ENCODE data around the gene GALNT14. TPM values are rescaled to one million over a fixed set of nuclear protein-coding genes. Genes with fewer than 3 reads are reported as not detected.

GALNT14 gene
- total and polyA plus RNA-seq, 2 of the 8 experiments (the other 6 are each of a cell fraction or from before 2014, with no cell fraction given): 13.0 to 13.7 TPM

- CTCF ChIA-PET (ENCODE audit: partially characterized antibody): no interaction called here
- no peak for FAIRE-seq
These were observed 226.2 kb downstream of the GALNT14 start for GRCh38 chr2:30912056-30912455.

More at GRCh38 chr2:30912056-30912455, 226.2 kb downstream of the GALNT14 start:
- Histone ChIP-seq H3K36me3 (ENCODE audit: control insufficient read depth in 2 of 4, insufficient read depth in 4 of 4, low read length in 3 of 4) (peaks cover 0 to 4% (median 2%) of the 10 kb centered on the region in 4 experiments; a peak in 1 of 8 replicates), H2AK5ac (ENCODE audit: low read depth, low read length) (no peak overlapping the region), H3K79me2 (ENCODE audit: control insufficient read depth in 1 of 2, insufficient read depth in 2 of 2, low read length in 2 of 2) (no peaks in the 10 kb centered on the region), H3K4me1 (replicated peaks in 1 of 4; ENCODE audit: control insufficient read depth in 3 of 4, insufficient read depth in 4 of 4, low read length in 3 of 4) (0 out of 7 replicates have a peak, but pooled peaks cover 0 to 2% (median 0%) of the 10 kb centered on the region in 4 experiments), H3K9ac (replicated peaks in 1 of 4; ENCODE audit: extremely low read depth in 1 of 4, low read depth in 3 of 4, low read length in 3 of 4) (no peak overlapping the region), H2AFZ (ENCODE audit: low read length) (no peak overlapping the region), H3K27me3 (replicated peaks in 1 of 4; ENCODE audit: control insufficient read depth in 3 of 4, extremely low read depth in 1 of 4, insufficient read depth in 3 of 4, low read length in 3 of 4) (no peaks in the 10 kb centered on the region), H3K18ac (ENCODE audit: extremely low read depth, low read length) (no peak overlapping the region), H3K23ac (ENCODE audit: insufficient read length) (no peak overlapping the region), H4K8ac (ENCODE audit: extremely low read depth, insufficient read depth, low read length) (no peak overlapping the region), H2BK20ac (ENCODE audit: low read length) (no peak overlapping the region), H2BK15ac (ENCODE audit: low read length) (no peak overlapping the region), H2BK5ac (ENCODE audit: low read depth, low read length) (0 out of 2 replicates have a peak overlapping the region, but pooled peaks have one; percentile 5), H2BK12ac (ENCODE audit: low read depth, low read length) (no peak overlapping the region), H3K79me1 (ENCODE audit: low read depth, low read length) (no peaks in the 10 kb centered on the region), H4K5ac (ENCODE audit: insufficient read length, low read depth, low read length) (no peak overlapping the region), H3K14ac (ENCODE audit: insufficient read length) (no peak overlapping the region), H3K4me3 (ENCODE audit: extremely low read depth in 1 of 4, insufficient read depth in 2 of 4, low read depth in 3 of 4, low read length in 4 of 4) (no peak overlapping the region), H2BK120ac (replicated peaks; ENCODE audit: low read depth, low read length) (no peak overlapping the region), H3K27ac (ENCODE audit: low read depth, low read length) (no peak overlapping the region), H4K91ac (replicated peaks; ENCODE audit: insufficient read length, low read length) (no peak overlapping the region), H3K4ac (replicated peaks; ENCODE audit: insufficient read length, low read depth, low read length) (no peak overlapping the region), H3K56ac (replicated peaks; ENCODE audit: insufficient read length, low read depth, low read length) (no peak overlapping the region), H3K23me2 (ENCODE audit: low read depth, low read length) (no peaks in the 10 kb centered on the region), H3K4me2 (ENCODE audit: insufficient read depth in 1 of 2, low read depth in 2 of 2, low read length in 2 of 2) (no peak overlapping the region), H3K9me3 (ENCODE audit: insufficient read depth in 2 of 2, low read depth in 1 of 2, low read length in 1 of 2) (no peaks in the 10 kb centered on the region), H4K20me1 (replicated peaks in 1 of 2; ENCODE audit: control insufficient read depth in 1 of 2, insufficient read depth in 2 of 2, low read length in 2 of 2) (no peaks in the 10 kb centered on the region)
- DNase-seq (ENCODE audit: low read depth in 1 of 2, low spot score in 2 of 2): no peak
- no peak for TF ChIP-seq RNF2 (IDR thresholded peaks at IDR 0.05; ENCODE audit: borderline replicate concordance, low read depth, low read length, missing control alignments, poor library complexity, severe bottlenecking)
- no peak for TF ChIP-seq BACH1 (IDR thresholded peaks at IDR 0.05; ENCODE audit: low read length)
- TF ChIP-seq ATF3 (IDR thresholded peaks at IDR 0.05; ENCODE audit: insufficient read depth, low read depth, low read length): no peak
- no peak for TF ChIP-seq KDM5A (IDR thresholded peaks at IDR 0.05; ENCODE audit: low read length)
- POLR2A ChIA-PET (ENCODE audit: partially characterized antibody): no interaction called here
- 86% methylated on average over 5 of the region's 5 CpGs; no CpG with 5 or more reads in 1 of the 2 experiments for WGBS, 2 experiments (ENCODE audit: extremely low coverage in 1 of 2, insufficient coverage in 1 of 2, insufficient read length in 1 of 2, insufficient replicate concordance in 2 of 2, low coverage in 1 of 2, low lambda C conversion rate in 2 of 2, missing lambda C conversion rate in 1 of 2)

Measured in H1 (cell line).